Measurements from ENCODE around the gene SLC25A1. TPM values are rescaled to one million over a fixed set of nuclear protein-coding genes. Genes with fewer than 3 reads are reported as not detected.

SLC25A1 gene
- total and polyA plus RNA-seq, 2 experiments from 2014 or later = 141 to 242 TPM

- ATAC-seq = no peak
- Mint-ChIP-seq H3K36me3 (ENCODE audit: low read depth) (peaks cover 3% of the 10 kb centered on the region; the same call in 1 of the 3 replicates), H3K4me1 (peaks cover 5% of the 10 kb centered on the region; the same call in 2 of the 3 replicates), H3K27ac (no peak overlapping the region), H3K27me3 (ENCODE audit: insufficient read depth, low read depth, poor library complexity) (peaks cover 49% of the 10 kb centered on the region), H3K9me3 (peaks cover 10% of the 10 kb centered on the region; the same call in 2 of the 3 replicates), H3K4me3 (no peak overlapping the region)
- H3K4me2 ChIP-seq = no peak overlapping the region
- DNase-seq (ENCODE audit: low spot score) = no peak
- H3K79me2 ChIP-seq (replicated peaks; ENCODE audit: insufficient read depth) = no peaks in the 10 kb centered on the region
- no peak overlapping the region for H2AFZ ChIP-seq
- H3K4me1 ChIP-seq (ENCODE audit: insufficient read depth) = no peaks in the 10 kb centered on the region
- H3K27me3 ChIP-seq (ENCODE audit: insufficient read depth) = peaks cover 58% of the 10 kb centered on the region
- no peaks in the 10 kb centered on the region for H4K20me1 ChIP-seq (replicated peaks; ENCODE audit: insufficient read depth)
- no peak overlapping the region for H3K4me3 ChIP-seq
- no peak for TF ChIP-seq CTCF (conservative IDR thresholded peaks at IDR 0.05; ENCODE audit: low read depth in 2 of 2)
- TF ChIP-seq REST (IDR thresholded peaks at IDR 0.05; ENCODE audit: unreplicated experiment) = no peak
- no peak for TF ChIP-seq CREB1 (CRISPR knock-in tag; IDR thresholded peaks at IDR 0.05; ENCODE audit: low read depth)
- no peak for TF ChIP-seq ZNF462 (CRISPR knock-in tag; IDR thresholded peaks at IDR 0.05)
- TF ChIP-seq ZNF114 (CRISPR knock-in tag; IDR thresholded peaks at IDR 0.05) = no peak
- TF ChIP-seq NANOG (IDR thresholded peaks at IDR 0.05; ENCODE audit: borderline replicate concordance) = no peak
- no peak for TF ChIP-seq EZH2phosphoT487 (IDR thresholded peaks at IDR 0.05; ENCODE audit: unreplicated experiment)
- no peak for TF ChIP-seq JUNB (IDR thresholded peaks at IDR 0.05; ENCODE audit: unreplicated experiment)
- TF ChIP-seq STAT1 (IDR thresholded peaks at IDR 0.05; ENCODE audit: unreplicated experiment) = no peak
- TF ChIP-seq, protein P1, sequence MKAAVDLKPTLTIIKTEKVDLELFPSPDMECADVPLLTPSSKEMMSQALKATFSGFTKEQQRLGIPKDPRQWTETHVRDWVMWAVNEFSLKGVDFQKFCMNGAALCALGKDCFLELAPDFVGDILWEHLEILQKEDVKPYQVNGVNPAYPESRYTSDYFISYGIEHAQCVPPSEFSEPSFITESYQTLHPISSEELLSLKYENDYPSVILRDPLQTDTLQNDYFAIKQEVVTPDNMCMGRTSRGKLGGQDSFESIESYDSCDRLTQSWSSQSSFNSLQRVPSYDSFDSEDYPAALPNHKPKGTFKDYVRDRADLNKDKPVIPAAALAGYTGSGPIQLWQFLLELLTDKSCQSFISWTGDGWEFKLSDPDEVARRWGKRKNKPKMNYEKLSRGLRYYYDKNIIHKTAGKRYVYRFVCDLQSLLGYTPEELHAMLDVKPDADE (IDR thresholded peaks at IDR 0.05) = no peak
- TF ChIP-seq ZNF331 (CRISPR knock-in tag; IDR thresholded peaks at IDR 0.05; ENCODE audit: low read depth) = no peak
- TF ChIP-seq POLR2AphosphoS5 (IDR thresholded peaks at IDR 0.05; ENCODE audit: low read depth) = no peak
- no peak for TF ChIP-seq EZH2 (IDR thresholded peaks at IDR 0.05; ENCODE audit: low read depth, unreplicated experiment)
- H3K9me2 ChIP-seq (ENCODE audit: insufficient read depth) = no peaks in the 10 kb centered on the region
- 0 out of 2 replicates have a peak, but pooled peaks cover 13% of the 10 kb centered on the region for H3F3A ChIP-seq (replicated peaks; ENCODE audit: low read depth)
- no peaks in the 10 kb centered on the region for H3K36me3 ChIP-seq (ENCODE audit: insufficient read depth)
- no peak overlapping the region for H3K27ac ChIP-seq (ENCODE audit: low read depth)
Observed at GRCh38 chr22:19152942-19153883, 25.3 kb downstream of the SLC25A1 start.

All from GM23338 (cell line).